GM18502 (cell line): Measurements from ENCODE around the gene CYTH2.
"Not testable (repeated sequence)": the region's sequence is repeated elsewhere in the genome, so short reads cannot be mapped to it uniquely, and the experiment has no call there.

ENCODE experiments used
- ATAC-seq: cut with Tn5 transposase; IDR thresholded peaks from one replicate; pipeline ENCODE4 v1.9.1; 2021; ENCODE audit warnings: mild to moderate bottlenecking; ENCODE audit not compliant: unreplicated experiment, poor library complexity

CYTH2 gene

DNA sequence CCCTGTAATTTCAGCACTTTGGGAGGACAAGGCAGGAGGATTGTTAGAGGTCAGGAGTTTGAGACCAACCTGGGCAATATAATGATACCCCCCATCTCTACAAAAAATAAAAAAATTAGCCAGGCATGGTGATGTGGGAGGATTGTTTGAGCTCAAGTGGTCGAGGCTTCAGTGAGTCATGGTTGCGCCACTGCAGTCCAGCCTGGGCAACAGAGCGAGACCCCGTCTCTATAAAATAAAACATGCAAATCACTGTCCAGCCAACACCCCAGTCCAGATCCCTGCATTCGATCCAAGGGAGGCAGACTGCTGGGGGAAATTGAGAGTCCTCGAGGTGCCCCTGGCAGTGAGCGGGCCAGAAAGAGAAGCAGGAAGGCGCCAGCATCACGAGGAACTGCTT is 7.0 kb downstream of the CYTH2 start:
- ATAC-seq = no peak

DNA sequence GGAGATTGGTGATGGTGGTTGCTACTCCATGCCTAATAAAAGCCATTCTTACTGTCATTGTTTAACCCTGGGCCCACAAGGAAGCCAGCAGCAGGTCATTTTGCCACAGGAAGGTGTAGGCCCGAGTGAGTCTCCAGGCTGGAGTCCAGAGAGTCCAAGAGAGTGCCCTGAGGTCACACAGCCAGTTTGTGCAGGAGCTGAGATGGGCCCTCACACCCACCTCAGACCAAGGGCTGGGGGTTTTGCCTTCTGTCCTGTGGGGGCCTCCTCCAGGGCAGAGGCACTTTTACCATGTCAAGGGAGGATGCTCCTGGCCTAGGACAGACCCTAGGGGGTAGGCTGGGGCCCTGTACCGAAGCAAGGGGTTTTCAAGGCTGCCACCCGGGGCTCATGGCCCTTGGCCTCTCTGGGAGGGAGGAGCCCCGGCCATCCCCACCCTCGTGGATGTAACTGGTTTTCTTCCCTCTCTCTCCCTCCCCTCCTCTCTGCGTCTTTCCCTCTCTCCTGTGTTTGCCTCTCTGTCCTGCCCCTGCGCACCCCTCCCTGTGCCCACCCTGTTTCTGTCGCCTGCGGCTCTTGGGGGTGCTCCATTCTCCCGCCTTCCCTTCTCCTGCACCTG is 8.0 kb downstream of the CYTH2 start:
- no peak for ATAC-seq

GRCh38 chr19:48477698-48478338 is 8.6 kb downstream of the CYTH2 start:
- ATAC-seq = no peak

- ATAC-seq = no peak
Measured at GRCh38 chr19:48478339-48479256, 9.4 kb downstream of the CYTH2 start.

GRCh38 chr19:48479686-48480085 is 10.5 kb downstream of the CYTH2 start:
- no peak for ATAC-seq

DNA sequence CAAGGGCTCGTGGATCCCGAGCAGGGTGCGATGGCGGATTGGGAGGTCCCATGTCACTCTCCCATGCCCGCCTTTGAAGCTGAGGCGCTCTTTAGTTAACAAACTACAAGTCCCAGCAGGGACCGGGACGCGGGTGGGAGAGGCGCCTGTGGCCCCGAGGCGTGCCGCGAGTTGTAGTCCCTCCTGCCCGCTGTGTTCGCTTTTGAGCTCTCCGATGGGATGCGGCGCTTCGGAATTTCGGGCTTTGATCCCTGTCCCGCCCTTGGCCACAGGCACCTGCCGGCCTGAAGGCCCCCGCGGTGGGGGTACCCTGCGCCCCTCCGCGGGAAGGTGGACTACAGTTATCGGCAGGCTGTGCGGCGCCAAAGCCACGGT is 11.0 kb downstream of the CYTH2 start:
- no peak for ATAC-seq

GRCh38 chr19:48480558-48481500 is 11.7 kb downstream of the CYTH2 start:
- no peak for ATAC-seq

GRCh38 chr19:48481846-48482639 is 12.9 kb downstream of the CYTH2 start:
- no peak for ATAC-seq

- ATAC-seq = no peak
Measured at GRCh38 chr19:48483301-48483700, 14.1 kb downstream of the CYTH2 start.

DNA sequence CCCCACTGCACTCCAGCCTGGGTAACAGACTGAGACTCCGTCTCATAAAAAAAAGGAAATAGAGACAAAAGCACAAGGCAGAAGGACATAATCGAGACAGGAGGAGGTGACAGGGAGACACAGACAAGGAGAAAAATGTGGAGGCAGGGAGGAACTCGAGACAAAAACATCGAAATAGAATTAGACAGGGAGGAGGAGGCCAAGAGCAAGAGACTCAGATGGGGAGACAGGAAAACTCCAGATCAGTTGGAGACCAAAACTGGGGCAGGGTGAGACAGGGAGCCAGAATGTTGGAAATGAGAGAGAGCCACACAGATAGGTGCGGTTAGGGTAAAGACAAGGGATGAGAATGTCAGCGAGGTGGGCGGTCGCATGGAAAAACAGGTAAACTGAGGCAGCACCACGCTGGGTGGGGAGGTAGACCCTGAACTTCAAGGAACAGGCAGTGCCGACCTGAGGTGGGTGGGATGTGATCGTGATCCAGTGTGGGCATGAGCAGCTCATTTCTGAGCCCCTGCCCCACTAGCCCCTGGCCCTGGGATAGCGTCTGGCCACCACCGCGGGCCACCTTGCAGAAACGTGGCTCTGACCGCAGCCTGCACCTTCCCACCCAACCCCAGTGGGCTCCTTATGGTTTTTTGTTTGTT is 15.2 kb downstream of the CYTH2 start:
- ATAC-seq = no peak

GRCh38 chr19:48484931-48485612 is 15.9 kb downstream of the CYTH2 start:
- ATAC-seq = no peak

GRCh38 chr19:48486706-48487105 is 17.5 kb downstream of the CYTH2 start:
- not testable (repeated sequence) for ATAC-seq

DNA sequence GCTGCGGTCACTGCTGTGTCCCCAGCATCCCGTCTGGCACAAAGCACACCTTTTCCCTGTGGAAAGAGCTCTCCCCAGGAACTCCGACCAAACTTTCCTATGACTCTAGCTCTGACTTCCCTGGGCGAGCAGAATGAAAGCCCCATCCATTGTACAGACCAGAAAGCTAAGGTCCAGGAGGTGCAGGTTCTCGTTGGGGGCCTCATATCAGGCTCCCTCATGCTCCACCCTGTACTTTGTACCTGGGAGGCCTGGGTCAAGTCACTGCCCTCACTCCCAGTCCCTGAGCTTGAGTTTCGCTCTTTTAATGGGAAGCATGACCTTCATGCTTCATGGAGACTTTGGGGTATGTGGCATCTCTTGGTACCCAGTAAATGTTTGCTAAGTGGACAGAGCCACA is 18.4 kb downstream of the CYTH2 start:
- no peak for ATAC-seq

DNA sequence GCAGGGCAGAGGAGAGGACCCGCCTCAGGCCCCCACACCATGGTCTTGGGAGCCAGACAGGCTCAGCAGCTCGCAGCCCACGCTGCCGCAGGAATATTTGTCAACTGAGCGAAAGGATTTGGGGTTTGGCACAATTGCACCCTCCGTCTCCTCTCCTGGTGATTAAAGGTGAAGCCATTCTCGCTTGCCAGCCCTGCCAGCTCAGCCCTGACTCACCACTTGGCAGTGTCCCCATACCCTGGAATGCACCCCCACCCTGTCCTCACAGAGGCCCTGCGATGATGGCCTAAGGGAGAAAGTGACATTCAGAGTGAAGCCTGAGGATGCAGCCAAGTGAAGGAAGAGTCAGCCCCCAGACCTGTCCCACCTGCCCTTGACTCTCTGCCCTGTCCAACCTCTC is 18.8 kb downstream of the CYTH2 start:
- no peak for ATAC-seq

DNA sequence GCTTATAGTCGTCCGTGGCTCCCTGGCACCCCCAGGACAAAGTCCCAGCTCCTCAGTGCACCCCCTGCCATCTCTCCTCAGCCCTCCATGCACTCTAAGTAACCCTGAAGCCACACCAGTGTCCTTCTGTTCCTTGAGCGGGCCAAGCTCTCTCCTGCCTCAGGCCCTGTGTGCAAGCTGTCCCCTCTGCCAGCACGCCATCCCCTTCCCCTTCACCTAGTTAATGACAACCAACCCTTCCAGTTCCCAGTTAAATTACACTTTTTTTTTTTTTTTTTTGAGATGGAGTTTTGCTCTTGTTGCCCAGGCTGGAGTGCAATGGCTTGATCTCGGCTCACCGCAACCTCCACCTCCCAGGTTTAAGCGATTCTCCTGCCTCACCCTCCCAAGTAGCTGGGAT is 19.3 kb downstream of the CYTH2 start:
- not testable (repeated sequence) for ATAC-seq

- no peak for ATAC-seq
Measured at GRCh38 chr19:48489608-48490216, 20.5 kb downstream of the CYTH2 start.

DNA sequence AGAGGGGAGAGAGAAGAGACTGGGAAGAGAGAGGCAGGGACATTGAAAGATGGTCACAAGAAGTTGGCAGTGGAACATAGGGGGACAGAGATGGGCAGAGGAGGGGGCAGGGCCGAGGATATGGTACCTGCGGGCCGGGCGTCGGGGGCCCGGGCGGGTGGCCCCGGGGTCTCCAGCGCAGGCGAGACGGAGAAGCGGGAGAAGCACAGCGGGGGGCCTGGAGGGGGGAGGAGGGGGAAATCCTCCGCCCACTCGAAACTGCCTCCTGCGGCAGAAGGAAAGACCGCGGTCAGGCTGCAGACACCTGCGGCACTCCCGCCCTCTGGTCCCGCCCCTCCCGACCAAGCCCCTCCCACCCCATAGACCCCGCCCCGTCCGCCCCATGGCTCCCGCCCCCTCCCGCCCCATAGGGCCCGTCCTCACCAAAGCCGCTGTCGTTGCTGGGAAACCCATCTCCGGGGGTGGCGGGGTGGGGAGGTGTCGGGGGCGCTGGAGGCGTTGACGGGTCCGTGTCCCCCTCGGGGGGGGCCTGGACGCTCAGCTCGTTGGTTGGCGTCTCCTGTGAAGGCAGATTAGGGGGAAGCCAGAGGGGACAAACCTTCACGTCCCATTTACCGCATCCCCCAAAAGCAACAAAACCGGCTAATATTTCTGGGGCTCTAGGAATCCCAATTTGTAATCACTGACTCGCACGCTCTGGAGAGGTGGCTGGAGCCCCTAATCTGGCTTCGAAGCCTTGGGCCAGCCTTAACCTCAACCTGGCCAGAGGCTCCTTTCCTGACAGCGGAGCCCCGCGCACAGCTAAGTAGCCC is 22.0 kb downstream of the CYTH2 start:
- no peak for ATAC-seq
